Activated naive CD4-positive, alpha-beta T cell treated with anti-CD3 and anti-CD28 coated beads, Interleukin-2, amount 50 U/mL, for 16 hours (primary cell): Measurements from ENCODE around the gene PTS.
A peak's percentile ranks its signal among the peaks of the same experiment; 100 is the strongest.
"Not testable (repeated sequence)": the region's sequence is repeated elsewhere in the genome, so short reads cannot be mapped to it uniquely, and the experiment has no call there.

Source experiments
- DNase-seq: peaks from one replicate; pipeline ENCODE4 v3.0.0-alpha.2; 2020

Gene PTS

DNA sequence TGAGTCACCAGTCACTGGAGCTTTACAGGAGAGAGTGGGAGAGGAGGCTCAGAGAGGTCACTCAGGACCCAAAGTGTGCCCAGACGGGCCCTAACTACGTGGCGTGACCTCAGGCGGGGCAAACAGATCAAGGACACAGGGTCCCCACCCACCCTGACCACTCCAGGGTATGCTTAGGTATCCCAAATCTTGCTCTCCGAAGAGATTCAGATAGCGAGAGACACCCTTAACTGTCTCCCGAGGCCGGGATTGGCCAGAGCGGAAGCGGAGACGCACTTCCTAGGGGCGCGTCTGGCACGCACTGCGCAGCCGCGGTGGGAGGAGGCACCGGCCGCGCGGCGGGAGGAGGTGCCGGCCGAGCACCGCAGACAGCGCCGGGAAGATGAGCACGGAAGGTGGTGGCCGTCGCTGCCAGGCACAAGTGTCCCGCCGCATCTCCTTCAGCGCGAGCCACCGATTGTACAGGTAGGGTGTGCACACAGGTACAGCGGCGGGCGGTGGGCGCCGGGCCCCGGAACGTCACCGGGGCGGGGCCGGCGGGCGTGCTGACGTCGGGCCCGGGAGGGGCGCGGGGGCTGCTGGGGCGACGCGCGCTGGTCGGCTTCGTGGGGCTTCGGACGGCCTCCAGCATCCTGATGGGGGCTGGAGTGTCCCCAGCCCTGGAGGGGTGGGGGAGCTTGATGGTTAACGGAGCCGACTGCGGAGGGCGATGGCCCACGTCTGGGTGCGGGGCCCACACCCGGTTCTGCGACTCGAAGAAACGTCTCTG, at the start of gene PTS:
Gene PTS, plus strand, starts transcription at position 367 of the 769 bp plus-strand sequence. Its CDS starts 16 bp downstream, at position 383.
- peak; percentile 83 for DNase-seq

DNA sequence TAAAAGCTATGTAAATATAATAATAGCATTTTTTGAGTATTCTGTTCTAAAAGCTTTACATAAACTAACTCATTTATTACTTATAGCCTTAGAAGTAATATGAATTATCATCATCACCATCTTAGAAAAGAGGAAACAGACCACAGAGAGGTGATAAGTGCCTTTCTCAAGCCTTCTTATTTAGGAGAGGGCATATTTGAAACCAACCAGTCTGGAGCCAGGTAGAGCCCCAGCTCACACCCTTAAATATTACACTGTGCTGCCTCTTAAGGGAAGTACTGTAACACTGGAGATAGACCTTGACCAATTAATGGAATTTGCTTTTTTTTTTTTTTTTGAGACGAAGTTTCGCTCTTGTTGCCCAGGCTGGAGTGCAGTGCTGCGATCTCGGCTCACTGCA, 48.6 kb upstream of the PTS start:
- no peak for DNase-seq

GRCh38 chr11:112178428-112178827, 47.8 kb upstream of the PTS start:
- DNase-seq, result no peak

- DNase-seq, result no peak
Measured at GRCh38 chr11:112178936-112179335, 47.3 kb upstream of the PTS start.

DNA sequence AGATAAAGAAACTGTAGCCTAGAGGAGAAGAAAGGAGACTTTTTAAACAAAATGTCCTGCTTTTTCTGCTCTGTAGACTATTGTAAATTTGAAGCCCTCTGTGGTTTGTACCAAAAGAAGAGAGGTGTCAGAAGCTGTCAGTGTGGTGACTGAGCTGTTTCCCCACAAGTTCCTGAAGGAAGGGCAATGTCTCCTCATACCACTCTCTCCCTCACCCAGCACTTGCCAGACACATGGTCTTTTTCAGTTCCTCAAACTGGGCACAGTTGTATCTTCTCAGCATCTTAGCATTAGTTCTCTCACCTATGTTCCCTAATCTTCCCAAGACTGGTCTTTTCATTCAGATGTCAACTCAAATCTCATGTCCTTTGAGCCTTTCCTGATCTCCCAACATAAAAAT, 46.6 kb upstream of the PTS start:
- DNase-seq, result no peak

- DNase-seq, result no peak
Measured at GRCh38 chr11:112182867-112183266, 43.4 kb upstream of the PTS start.

DNA sequence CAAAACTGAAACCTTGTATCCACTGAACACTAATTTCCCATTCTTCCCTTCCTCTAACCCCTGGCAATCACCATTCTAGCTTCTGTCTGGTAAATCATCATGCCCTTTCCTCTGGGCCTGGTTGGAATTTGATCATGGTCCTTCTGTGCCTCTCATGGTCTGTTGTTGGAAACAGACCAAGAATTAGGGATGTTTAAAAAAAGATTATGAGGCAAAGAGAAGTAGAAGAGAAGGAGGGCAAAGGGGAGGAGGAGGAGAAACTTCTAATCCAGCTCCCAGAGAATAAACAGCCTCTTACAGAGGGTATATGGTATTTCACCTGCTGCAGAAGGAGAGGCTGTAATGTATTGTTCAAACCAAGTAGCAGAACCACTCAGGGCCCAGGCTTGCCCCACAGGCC, 40.3 kb upstream of the PTS start:
- no peak for DNase-seq

DNA sequence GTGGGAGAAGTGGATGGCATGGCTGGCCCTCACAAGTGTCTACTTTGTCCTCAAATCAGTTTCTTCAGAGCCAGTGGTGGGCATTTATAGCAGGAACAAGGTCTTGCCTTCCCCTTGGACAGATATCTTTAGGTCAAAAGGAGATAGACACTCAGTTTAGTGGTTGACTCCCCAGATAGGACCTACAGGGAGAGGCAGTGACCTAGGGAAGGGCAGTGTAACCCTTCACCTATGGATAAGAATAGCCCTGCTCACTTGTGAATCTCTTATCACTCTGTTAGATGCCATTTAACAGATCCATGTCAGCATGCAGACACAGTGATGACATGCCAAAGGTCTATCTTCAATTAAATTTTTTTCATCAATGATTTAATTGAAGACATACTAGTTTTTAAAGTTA, 39.9 kb upstream of the PTS start:
- no peak for DNase-seq

DNA sequence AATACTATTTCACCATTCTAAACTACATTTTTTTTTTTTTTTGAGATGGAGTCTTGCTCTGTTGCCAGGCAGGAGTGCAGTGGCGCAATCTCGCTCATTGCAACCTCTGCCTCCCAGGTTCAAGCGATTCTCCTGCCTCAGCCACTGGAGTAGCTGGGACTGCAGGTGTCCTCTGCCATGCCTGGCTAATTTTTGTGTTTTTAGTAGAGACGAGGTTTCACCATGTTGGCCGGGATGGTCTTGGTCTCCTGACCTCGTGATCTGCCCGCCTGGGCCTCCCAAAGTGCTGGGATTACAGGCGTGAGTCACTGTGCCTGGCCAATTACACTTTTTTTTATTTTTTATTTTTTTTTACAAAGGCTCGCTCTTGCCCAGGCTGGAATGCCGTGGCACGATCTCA, 31.1 kb upstream of the PTS start:
- not testable (repeated sequence) for DNase-seq

DNA sequence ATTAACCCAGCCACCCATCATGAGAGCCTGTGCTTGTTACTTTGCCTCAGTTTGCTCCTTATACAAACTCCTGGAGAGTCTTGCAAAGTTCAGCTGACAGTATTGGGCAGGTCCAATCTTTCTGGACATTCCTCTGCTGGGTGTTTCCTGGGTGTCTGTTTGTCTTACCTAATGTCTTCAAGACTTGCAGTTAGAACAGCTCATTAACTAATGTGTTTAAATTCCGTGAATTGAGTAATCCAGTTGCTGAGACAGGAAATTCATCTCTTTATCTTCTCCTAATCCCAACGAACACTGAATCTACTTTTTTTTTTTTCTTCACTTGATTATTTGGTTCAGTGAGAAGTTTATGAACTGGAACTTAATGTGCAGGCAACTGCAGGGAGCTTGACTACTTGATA, 30.3 kb upstream of the PTS start:
- DNase-seq, result no peak

GRCh38 chr11:112196519-112197087, 29.6 kb upstream of the PTS start:
- DNase-seq, result no peak

DNA sequence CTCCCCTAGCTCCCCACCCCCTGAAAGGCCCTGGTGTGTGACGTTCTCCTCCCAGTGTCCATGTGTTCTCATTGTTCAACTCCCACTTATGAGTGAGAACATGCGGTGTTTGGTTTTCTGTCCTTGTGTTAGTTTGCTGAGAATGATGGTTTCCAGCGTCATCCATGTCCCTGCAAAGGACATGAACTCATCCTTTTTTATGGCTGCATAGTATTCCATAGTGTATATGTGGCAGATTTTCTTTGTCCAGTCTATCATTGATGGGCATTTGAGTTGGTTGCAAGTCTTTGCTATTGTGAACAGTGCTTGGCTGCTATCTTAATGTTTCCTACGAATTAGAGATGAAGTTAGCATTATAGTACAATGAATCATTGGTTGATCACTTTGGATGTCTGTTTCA, 27.1 kb upstream of the PTS start:
- not testable (repeated sequence) for DNase-seq

GRCh38 chr11:112200252-112200651, 26.0 kb upstream of the PTS start:
- no peak for DNase-seq

GRCh38 chr11:112206071-112206470, 20.2 kb upstream of the PTS start:
- no peak for DNase-seq

- no peak for DNase-seq
Measured at GRCh38 chr11:112210890-112211289, 15.3 kb upstream of the PTS start.

- DNase-seq, result no peak
Measured at GRCh38 chr11:112211536-112211935, 14.7 kb upstream of the PTS start.

- DNase-seq, result no peak
Measured at GRCh38 chr11:112212290-112212689, 13.9 kb upstream of the PTS start.

- no peak for DNase-seq
Measured at GRCh38 chr11:112212710-112213109, 13.5 kb upstream of the PTS start.

GRCh38 chr11:112213753-112214152, 12.5 kb upstream of the PTS start:
- DNase-seq, result no peak

DNA sequence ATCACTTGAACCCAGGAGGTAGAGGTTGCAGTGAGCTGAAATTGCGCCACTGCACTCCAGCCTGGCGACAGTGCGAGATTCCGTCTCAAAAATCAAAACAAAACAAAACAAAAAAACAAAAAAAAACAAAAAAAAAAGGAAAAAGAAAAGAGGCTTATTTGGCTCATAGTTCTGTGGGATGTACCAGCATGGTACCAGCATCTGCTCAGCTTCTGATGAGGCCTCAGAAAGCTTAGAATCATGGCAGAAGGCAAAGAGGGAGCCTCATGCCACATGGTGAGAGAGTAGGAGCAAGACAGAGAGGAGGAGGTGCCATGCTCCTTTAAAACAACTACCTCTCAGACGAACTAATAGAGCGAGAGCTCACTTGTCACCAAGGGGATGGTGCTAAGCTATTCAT, 10.6 kb upstream of the PTS start:
- no peak for DNase-seq

DNA sequence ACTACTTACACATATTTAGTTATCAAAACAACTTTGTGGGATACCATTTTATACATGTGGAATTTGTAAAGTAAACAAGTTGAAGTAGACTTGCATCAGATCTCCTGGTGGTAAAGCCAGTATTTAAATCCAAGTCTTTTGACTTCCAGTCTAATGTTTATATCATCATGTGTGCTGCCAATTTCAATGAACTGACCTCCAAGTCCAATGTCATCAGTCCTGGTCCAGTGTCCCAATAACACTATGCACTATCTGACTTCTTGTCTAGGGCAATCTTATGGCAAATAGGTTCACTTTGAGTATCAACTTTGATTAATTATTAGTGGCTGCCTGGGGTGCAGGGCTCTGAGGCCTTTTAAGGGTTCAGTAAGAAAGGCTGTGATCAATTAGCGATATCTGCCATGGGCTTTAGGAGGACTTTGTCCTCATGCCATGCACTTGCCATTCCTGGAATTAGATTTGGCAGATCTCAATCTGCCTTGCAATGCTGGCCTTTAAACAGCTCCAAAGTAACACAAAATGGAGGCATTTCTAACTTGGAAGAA, 9.6 kb upstream of the PTS start:
- no peak for DNase-seq

DNA sequence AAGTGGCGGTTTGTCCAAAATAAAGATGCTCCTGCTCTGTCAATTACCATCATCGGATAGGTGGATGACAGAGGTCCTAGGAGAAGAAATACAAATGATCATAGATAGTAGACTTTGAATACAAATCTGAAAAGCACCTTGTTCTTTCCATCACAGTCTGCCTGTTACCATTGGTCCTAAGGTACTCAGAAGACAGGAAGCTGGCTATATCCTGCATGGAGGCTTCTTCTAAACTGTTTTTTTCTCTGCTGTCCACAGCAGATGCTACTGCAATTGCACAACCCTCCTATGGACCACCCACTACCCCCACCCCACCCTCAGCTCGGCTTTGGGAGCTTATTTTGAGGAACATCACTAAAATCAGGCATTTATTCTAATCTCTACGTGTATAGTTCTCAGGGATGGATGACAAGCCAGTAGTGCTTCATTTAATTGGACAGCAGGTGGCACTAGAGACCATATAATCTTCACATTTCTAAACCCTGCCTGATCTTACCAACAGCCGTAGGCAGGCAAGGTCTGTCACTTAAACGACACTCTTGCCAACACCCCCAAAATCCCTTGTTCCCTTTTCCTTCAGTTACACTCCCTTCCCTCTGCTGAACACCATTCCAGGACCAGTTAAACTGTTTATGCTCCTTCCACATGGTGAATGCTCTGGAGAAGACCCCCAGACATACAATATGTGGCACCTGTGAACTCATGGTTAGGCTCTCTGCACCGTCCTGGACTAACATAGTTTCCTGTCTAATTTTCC, 6.6 kb upstream of the PTS start:
- peak; percentile 23 for DNase-seq

DNA sequence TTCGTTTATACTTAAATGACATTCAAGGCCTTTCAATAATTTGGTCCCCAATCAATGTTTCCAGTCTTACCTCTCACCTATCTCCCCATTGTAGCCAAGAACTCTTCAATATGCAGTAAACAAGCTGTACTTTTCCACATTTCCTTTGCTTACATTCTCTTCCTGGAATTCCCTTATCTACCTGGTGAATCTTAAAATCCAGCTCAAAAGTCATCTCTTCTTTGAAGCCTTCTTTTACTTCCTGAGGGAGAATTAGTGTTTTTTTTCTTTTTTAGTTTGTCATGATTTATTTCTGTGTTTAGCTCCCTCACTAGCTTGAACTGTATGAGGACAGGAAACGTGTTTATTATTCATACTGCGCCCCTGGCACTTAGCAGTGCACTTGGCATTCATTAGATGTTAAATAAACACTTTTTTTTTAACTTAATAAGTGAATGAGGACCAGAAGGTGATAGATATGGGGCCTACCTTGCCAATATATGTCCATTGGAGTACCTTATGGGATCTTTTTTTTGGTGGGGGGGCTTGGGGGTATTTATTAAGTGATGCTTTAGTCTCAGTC, 4.9 kb upstream of the PTS start:
- DNase-seq, result no peak

DNA sequence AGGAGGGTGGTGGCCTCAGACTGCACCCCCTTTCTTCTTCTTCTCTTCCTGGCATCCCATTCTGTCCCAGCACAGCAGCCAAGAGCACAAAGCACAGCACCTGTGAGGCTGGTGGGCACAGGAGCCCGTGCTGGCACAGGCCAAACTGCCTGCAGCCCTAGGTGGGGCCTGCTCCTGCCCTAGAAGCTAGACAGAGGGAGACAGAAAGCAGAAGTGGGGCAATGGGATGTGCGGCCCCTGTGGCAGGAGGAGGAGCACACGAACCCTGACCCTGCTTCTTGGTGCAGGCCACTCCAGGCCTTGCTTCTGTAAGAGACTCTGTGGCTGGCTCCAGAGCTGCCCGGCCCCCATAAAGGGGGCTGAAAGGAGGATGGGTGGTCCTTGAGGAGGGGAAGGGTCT, 3.9 kb upstream of the PTS start:
- no peak for DNase-seq
